Measurements from ENCODE around the gene RAB3D.
"Not testable (repeated sequence)": the region's sequence is repeated elsewhere in the genome, so short reads cannot be mapped to it uniquely, and the experiment has no call there.

Gene RAB3D

DNA sequence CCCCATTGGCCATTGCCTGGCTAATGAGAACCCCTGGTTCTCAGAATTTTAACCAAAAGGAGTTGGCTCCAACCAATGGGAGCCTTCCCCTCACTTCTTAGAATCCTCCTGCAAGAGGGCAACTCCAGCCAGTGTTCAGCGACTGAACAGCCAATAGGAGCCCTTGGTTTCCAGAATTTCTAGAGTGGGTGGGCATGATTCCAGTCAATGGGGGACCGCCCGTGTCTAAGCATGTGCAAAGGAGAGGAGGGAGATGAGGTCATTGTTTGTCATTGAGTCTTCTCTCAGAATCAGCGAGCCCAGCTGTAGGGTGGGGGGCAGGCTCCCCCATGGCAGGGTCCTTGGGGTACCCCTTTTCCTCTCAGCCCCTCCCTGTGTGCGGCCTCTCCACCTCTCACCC is 25.5 kb upstream of the RAB3D start:
- DNase-seq: no peak

DNA sequence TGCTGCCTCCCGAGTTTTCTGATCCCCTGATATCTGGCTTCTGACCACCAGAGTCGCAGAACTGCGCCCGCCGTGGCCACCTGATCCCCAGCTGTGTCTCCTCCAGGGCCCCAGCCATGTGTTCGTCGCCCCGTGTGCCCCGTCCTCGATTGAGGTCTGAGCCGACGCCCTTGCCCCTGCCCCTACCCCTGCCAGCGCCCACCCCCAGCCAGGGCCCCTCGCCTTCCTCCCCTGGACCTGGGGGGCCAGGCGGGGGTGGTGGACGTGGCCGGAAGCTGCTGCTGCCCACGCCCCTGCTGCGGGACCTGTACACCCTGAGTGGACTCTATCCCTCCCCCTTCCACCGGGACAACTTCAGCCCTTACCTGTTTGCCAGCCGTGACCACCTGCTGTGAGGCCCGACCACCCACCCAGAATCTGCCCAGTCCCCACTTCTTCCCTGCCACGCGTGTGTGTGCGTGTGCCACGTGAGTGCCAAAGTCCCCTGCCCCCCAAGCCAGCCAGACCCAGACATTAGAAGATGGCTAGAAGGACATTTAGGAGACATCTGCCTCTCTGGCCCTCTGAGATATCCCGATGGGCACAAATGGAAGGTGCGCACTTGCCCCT is 24.9 kb upstream of the RAB3D start:
- no peak for DNase-seq

DNA sequence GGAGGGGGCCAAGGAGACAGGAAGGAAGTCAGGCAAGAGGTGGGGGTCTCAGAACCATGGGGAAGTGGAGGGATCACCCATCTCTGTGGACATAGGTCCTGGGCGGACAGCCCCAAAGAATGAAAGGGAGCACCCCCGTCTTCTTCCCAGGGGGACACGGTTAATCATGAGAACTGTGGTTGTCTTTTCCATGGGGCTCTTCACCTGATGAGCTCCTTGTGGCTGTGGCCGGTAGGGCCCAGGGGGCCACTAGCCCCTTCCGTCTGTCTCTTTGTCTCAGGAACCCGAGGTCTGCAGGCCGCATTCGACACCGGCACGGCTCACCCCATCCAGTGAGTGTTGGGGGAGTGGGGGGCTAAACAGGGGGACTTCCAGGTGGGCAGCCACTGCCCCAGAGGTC is 24.4 kb upstream of the RAB3D start:
- no peak for DNase-seq

DNA sequence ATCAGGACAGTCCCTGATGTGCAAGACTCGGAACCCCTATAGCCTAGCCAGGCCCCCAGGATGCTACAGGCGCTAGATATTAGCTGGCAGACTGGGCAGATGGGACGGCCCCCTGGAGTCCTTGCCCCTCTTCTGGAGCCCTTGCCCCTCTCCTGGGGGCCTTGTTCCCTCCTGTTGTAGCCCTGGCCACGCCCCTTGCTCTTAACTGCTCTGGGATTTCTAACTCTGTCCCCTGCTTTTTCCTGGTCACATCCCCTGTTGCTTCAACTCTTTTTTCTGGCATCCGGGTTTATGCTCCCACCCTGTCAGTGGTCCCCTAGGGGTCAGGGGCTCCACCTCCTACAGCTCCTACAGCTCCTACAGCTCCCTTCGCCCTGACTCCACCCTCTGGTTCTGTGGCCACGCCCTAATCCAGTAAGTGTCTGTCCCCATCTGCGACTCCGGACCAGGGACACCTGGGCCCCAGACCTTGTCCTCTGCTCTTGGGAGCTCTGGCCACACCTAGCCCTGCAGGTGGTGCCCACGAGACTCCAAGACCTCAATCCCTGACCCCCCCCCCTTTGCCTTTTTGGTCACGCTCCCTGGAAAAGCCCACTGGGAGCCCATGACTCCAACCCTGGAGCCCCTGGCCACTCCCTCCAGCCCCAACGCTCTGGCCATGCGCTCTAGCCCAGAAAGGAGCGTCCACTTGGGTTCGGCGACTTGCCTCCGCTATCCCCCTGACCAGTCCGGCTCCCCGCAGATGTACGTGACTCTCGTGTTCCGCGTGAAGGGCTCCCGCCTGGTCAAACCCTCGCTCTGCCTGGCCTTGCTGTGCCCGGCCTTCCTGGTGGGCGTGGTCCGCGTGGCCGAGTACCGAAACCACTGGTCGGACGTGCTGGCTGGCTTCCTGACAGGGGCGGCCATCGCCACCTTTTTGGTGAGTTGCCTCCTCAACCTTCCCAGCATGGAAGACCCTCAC is 22.6 kb upstream of the RAB3D start:
- DNase-seq: no peak

GRCh38 chr19:11361037-11361770 is 21.7 kb upstream of the RAB3D start:
- no peak for DNase-seq

DNA sequence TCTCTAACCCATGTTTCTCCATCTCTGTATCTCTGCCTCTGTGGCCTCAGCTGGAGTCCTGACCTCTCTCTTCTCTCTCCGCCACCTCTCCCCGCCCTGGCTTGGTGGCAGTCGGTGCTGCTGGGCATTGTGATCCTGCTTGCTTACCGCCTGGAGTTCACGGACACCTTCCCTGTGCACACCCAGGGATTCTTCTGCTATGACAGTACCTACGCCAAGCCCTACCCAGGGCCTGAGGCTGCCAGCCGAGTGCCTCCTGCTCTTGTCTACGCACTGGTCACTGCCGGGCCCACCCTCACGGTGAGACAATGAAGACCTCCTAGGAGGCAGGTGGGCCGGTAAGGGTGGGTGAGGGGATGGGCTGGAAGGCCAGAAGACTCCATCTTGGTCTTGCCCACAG is 20.0 kb upstream of the RAB3D start:
- no peak for DNase-seq

GRCh38 chr19:11356676-11357550 is 17.5 kb upstream of the RAB3D start:
- no peak for DNase-seq

- no peak for DNase-seq
Observed at GRCh38 chr19:11356074-11356397, 16.6 kb upstream of the RAB3D start.

GRCh38 chr19:11355160-11356073 is 16.0 kb upstream of the RAB3D start, which contains the start of gene PLPPR2:
TSS of gene PLPPR2 (plus strand) at chr19:11355432. CDS start at chr19:11357674, 2,242 bp downstream.
- peak; percentile 85 for DNase-seq

DNA sequence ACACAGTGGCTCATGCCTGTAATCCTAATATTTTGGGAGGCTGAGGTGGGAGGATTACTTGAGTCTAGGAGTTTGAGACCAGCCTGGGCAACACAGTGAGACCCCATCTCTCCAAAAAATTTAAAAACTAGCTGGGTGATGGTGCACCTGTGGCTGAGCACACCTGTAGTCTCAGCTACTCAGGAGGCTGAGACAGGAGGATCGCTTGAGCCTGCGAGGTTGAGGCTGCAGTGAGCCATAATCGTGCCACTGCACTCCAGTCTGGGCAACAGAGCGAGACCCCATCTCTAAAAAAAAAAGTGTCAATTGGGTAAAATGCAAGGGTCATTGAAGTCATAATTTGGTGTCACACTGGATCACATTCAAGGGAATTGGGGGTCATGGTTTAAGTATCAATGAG is 14.6 kb upstream of the RAB3D start:
- DNase-seq: not testable (repeated sequence)

DNA sequence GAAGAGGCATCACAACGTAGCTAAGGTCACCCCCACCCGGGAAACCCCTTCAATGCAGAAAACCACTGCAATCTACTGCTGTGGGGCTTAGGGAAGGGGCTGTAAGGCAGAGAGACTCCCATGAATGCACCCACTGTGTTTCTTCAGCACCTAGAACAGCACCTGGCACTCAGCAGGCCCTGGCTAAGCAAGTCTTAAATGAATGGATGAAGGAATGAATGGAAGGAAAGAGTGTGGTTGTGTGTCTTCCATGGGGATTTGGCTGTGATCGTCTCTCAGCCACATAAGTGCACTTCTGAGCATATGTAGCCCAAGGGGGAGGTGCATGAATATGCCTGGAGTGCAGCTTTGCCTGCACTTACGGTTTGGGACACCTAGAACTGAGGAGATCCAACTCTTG is 9.7 kb upstream of the RAB3D start:
- no peak for DNase-seq

- DNase-seq: no peak
Observed at GRCh38 chr19:11347546-11348039, 8.1 kb upstream of the RAB3D start.

- peak; percentile 99 for DNase-seq
Observed at GRCh38 chr19:11346104-11346940, 6.9 kb upstream of the RAB3D start, which contains the start of the genes CCDC159 and TMEM205. TSS of gene CCDC159 (plus strand) at chr19:11346519. CDS start at chr19:11346607, 88 bp downstream. TSS of gene TMEM205 (minus strand) at chr19:11346268. CDS start at chr19:11345619, 649 bp downstream.

DNA sequence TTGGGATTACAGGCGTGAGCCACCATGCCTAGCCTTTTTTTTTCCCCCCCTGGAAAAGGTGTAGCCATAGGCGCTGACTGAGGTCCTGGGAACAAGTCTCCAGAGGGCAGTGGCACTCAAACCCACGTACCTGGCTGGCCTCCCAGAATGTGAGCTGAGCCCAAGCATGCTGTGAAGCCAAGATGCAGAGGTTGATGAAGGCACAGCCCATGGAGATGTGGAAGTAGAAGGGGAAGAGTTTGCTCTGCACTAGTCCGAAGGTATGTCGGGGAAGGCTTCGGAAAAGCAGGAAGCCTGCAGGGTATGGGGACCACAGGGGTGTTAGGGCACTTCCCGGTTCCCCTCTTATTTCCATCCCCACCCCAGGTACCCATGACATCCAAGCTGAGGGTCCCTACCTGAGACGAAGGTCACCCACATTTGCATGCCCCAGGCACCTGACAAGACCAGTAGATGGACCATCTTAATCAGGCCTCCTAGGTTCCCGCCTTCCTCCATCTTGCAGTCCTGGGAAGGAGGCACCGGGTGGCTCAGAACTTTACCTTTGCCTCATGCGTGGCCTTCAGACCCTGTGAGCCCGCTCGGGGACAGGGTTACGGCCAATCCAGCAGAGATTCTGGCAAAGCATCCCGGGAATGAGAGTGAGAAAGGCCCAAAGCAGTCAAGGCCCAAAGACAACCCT is 5.8 kb upstream of the RAB3D start:
- no peak for DNase-seq

- no peak for DNase-seq
Observed at GRCh38 chr19:11342429-11342828, 3.0 kb upstream of the RAB3D start.

- DNase-seq: not testable (repeated sequence)
Observed at GRCh38 chr19:11340099-11340467, 626 bp upstream of the RAB3D start.

- DNase-seq: no peak
Observed at GRCh38 chr19:11338569-11339253, 746 bp downstream of the RAB3D start.

DNA sequence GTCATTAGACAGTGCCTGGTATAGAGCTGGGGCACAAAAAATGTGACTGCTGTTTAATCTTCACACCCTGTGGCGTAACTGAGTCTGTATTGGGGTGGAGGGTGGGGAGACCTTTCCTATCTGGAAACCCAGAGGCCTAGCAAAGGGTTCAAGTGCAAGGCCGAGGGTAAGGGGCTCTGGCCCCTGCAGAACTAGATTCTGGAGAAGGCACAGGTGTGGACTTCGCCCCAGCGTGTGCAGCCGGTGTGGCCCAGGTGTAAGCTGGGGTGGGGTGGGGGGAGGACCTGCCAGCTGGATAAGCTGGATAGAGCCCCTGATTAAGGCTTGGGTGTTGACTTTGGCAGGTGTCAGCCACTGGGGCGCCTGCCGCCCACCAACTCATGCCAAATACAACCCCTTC is 1.3 kb downstream of the RAB3D start:
- DNase-seq: no peak

DNA sequence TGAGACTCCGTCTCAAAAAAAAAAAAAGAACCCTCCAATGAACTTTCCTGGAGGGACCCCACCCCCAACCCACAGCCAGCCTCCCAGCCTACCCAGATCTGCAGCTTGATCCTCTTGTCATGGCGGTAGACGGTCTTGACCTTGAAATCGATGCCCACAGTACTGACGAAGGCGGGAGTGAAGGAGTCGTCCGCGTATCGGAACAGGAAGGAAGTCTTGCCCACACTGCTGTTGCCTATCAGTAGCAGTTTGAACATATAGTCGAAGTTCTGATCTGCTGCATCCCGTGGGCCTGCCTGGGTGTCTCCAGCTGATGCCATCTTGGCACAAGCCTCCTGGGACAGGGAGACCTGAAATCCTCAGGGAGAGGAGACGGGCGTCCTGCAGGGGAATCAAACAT is 2.4 kb downstream of the RAB3D start:
- no peak for DNase-seq

All from HCEC 1CT (cell line).